DND-41 (cell line): Measurements from ENCODE around the gene SCNN1A.
A peak's percentile ranks its signal among the peaks of the same experiment; 100 is the strongest.

Experiments used
- ATAC-seq: fragments of 200-7000 bp; cut with Tn5 transposase; 3 replicates; pipeline ENCODE4 v1.9.1; 2021; ENCODE audit warnings: low read depth; ENCODE audit not compliant: insufficient read depth
- DNase-seq: peaks from one replicate; pipeline ENCODE4 v3.0.0-alpha.2; 2020
- H2AFZ ChIP-seq: 2 replicates; pipeline ENCODE4 v1.6.0; 2012; ENCODE audit warnings: low read depth, low read length
- H3K27ac ChIP-seq: 2 replicates; pipeline ENCODE4 v1.5.1; 2012; ENCODE audit warnings: low read length, inconsistent platforms
- H3K27me3 ChIP-seq: fragments of 200-600 bp; sonication (generic); 2 replicates; pipeline ENCODE4 v1.6.0; 2012; ENCODE audit warnings: low read length, mild to moderate bottlenecking, inconsistent platforms; ENCODE audit not compliant: insufficient read depth, poor library complexity
- H3K36me3 ChIP-seq: 2 replicates; pipeline ENCODE4 v1.5.1; 2012; ENCODE audit warnings: low read length, inconsistent platforms; ENCODE audit not compliant: insufficient read depth
- H3K4me1 ChIP-seq: 2 replicates; pipeline ENCODE4 v1.5.1; 2012; ENCODE audit warnings: mild to moderate bottlenecking, low read length; ENCODE audit not compliant: insufficient read depth
- H3K4me2 ChIP-seq: 2 replicates; pipeline ENCODE4 v1.6.0; 2012; ENCODE audit warnings: mild to moderate bottlenecking, moderate library complexity, low read length, inconsistent platforms; ENCODE audit not compliant: insufficient read depth
- H3K4me3 ChIP-seq, 2 experiments: fragments of 200-600 bp in 1 of 2; shearing (Covaris generic) in 1 of 2; 2 replicates each; pipeline ENCODE4 v1.5.1; 2012 to 2016; ENCODE audit warnings: inconsistent platforms in 2 of 2, low read length in 2 of 2, mild to moderate bottlenecking in 2 of 2, low read depth in 1 of 2, moderate library complexity in 1 of 2
- H3K79me2 ChIP-seq: 2 replicates; pipeline ENCODE4 v1.6.0; 2012; ENCODE audit warnings: low read length, inconsistent platforms; ENCODE audit not compliant: insufficient read depth
- H3K9ac ChIP-seq: 2 replicates; pipeline ENCODE4 v1.6.0; 2012; ENCODE audit warnings: low read depth, mild to moderate bottlenecking, inconsistent platforms, low read length, moderate library complexity
- H3K9me3 ChIP-seq: 2 replicates; pipeline ENCODE4 v1.5.1; 2012; ENCODE audit warnings: low read length, moderate library complexity, mild to moderate bottlenecking, inconsistent platforms; ENCODE audit not compliant: insufficient read depth, severe bottlenecking
- H4K20me1 ChIP-seq: 2 replicates; pipeline ENCODE4 v1.6.0; 2012; ENCODE audit warnings: low read length; ENCODE audit not compliant: insufficient read depth
- CTCF ChIP-seq: IDR thresholded peaks from 2 replicates; pipeline ENCODE4 v1.5.1; 2012; ENCODE audit warnings: borderline replicate concordance, low read length, moderate library complexity, mild to moderate bottlenecking; ENCODE audit not compliant: poor library complexity, severe bottlenecking; ENCODE audit errors: extremely low read depth
- EZH2 ChIP-seq: IDR thresholded peaks from 3 replicates; pipeline ENCODE4 v1.6.1; 2012; ENCODE audit warnings: borderline replicate concordance, low read depth, mild to moderate bottlenecking, moderate library complexity, low read length, inconsistent platforms; ENCODE audit not compliant: severe bottlenecking

SCNN1A gene

GRCh38 chr12:6341417-6342139 lies 33.8 kb downstream of the SCNN1A start, which contains the start of gene TNFRSF1A:
TNFRSF1A (minus strand) TSS chr12:6342076; CDS start chr12:6341814, 262 bp downstream.
- DNase-seq, result peak; percentile 79
- H3K79me2 ChIP-seq, result peaks cover 58% of the 10 kb centered on the region
- H3K27me3 ChIP-seq, result no peaks in the 10 kb centered on the region
- peak within 1 kb of the TSS; percentile 83 for H3K9ac ChIP-seq
- TF ChIP-seq CTCF (no peak), EZH2 (no peak)
- H3K4me1 ChIP-seq, result peaks cover 54% of the 10 kb centered on the region
- H3K27ac ChIP-seq, result peak within 1 kb of the TSS; percentile 98
- peak within 1 kb of the TSS; percentile 88 for H3K4me2 ChIP-seq
- H3K9me3 ChIP-seq, result no peaks in the 10 kb centered on the region
- H2AFZ ChIP-seq, result peak within 1 kb of the TSS; percentile 87
- peak within 1 kb of the TSS; percentile 57 to 72 for H3K4me3 ChIP-seq
- H4K20me1 ChIP-seq, result peaks cover 6% of the 10 kb centered on the region; the same call in 1 of the 2 replicates
- peaks cover 19% of the 10 kb centered on the region for H3K36me3 ChIP-seq
- peak; percentile 66 for ATAC-seq

- DNase-seq (no peak), ATAC-seq (no peak)
- Histone ChIP-seq H3K4me1 (peaks cover 61% of the 10 kb centered on the region), H4K20me1 (peaks cover 6% of the 10 kb centered on the region; the same call in 1 of the 2 replicates), H3K79me2 (peaks cover 65% of the 10 kb centered on the region), H3K4me3 (peak overlapping the region; percentile 57 to 72), H3K9ac (peak overlapping the region; percentile 83), H3K27me3 (no peaks in the 10 kb centered on the region), H3K27ac (peak overlapping the region; percentile 98), H3K9me3 (no peaks in the 10 kb centered on the region), H2AFZ (peak overlapping the region; percentile 87), H3K36me3 (peaks cover 19% of the 10 kb centered on the region), H3K4me2 (peak overlapping the region; percentile 88)
- TF ChIP-seq CTCF (no peak), EZH2 (no peak)
Observed at GRCh38 chr12:6340745-6341416, 34.5 kb downstream of the SCNN1A start.

GRCh38 chr12:6340032-6340638 lies 35.2 kb downstream of the SCNN1A start:
- peak; percentile 54 for DNase-seq

More at GRCh38 chr12:6340032-6340638, 35.2 kb downstream of the SCNN1A start:
- Histone ChIP-seq H3K4me3 (peak overlapping the region; percentile 57 to 72), H3K27me3 (no peaks in the 10 kb centered on the region), H3K4me2 (peak overlapping the region; percentile 88), H4K20me1 (peaks cover 10% of the 10 kb centered on the region), H3K79me2 (peaks cover 69% of the 10 kb centered on the region), H3K4me1 (peaks cover 68% of the 10 kb centered on the region), H3K36me3 (peaks cover 21% of the 10 kb centered on the region), H2AFZ (no peak overlapping the region), H3K9me3 (no peaks in the 10 kb centered on the region), H3K9ac (peak overlapping the region; percentile 83), H3K27ac (peak overlapping the region; percentile 98)
- no peak for ATAC-seq
- TF ChIP-seq CTCF, result no peak
- no peak for TF ChIP-seq EZH2
